ENCODE data around the gene MBOAT1. TPM values are rescaled to one million over a fixed set of nuclear protein-coding genes. Genes with fewer than 3 reads are reported as not detected.

MBOAT1 gene
- total RNA-seq, 1 donor from 2014 or later: 1.1 TPM

- Mint-ChIP-seq H3K27me3 (ENCODE audit: low read depth) (no peaks in the 10 kb centered on the region), H3K4me3 (ENCODE audit: unreplicated experiment) (peak overlapping the region; percentile 77), H3K4me1 (ENCODE audit: low read depth) (peaks cover 19% of the 10 kb centered on the region), H3K9me3 (ENCODE audit: low read depth) (no peaks in the 10 kb centered on the region), H3K36me3 (ENCODE audit: low read depth) (no peaks in the 10 kb centered on the region), H3K27ac (ENCODE audit: unreplicated experiment) (peak overlapping the region; percentile 87)
- no peak for TF ChIP-seq CTCF (IDR thresholded peaks at IDR 0.05)
- no peak for DNase-seq (ENCODE audit: low spot score)
Observed at GRCh38 chr6:20213271-20213798, 1.1 kb upstream of the MBOAT1 start.

GRCh38 chr6:20211941-20212391 is 303 bp downstream of the MBOAT1 start:
- no peaks in the 10 kb centered on the region for H3K27me3 Mint-ChIP-seq (ENCODE audit: low read depth)
- H3K4me1 Mint-ChIP-seq (ENCODE audit: low read depth): peaks cover 19% of the 10 kb centered on the region
- peak overlapping the region; percentile 73 for H3K4me3 Mint-ChIP-seq (ENCODE audit: unreplicated experiment)
- H3K36me3 Mint-ChIP-seq (ENCODE audit: low read depth): no peaks in the 10 kb centered on the region
- DNase-seq (ENCODE audit: low spot score): no peak
- no peaks in the 10 kb centered on the region for H3K9me3 Mint-ChIP-seq (ENCODE audit: low read depth)
- no peak for TF ChIP-seq CTCF (IDR thresholded peaks at IDR 0.05)
- H3K27ac Mint-ChIP-seq (ENCODE audit: unreplicated experiment): peak overlapping the region; percentile 41

- Mint-ChIP-seq H3K27me3 (ENCODE audit: low read depth) (no peaks in the 10 kb centered on the region), H3K4me1 (ENCODE audit: low read depth) (peaks cover 19% of the 10 kb centered on the region), H3K27ac (ENCODE audit: unreplicated experiment) (peak overlapping the region; percentile 41), H3K4me3 (ENCODE audit: unreplicated experiment) (peak overlapping the region; percentile 73), H3K36me3 (ENCODE audit: low read depth) (no peaks in the 10 kb centered on the region), H3K9me3 (ENCODE audit: low read depth) (no peaks in the 10 kb centered on the region)
- DNase-seq (ENCODE audit: low spot score): no peak
- TF ChIP-seq CTCF (IDR thresholded peaks at IDR 0.05): no peak
Observed at GRCh38 chr6:20211037-20211940, 980 bp downstream of the MBOAT1 start.

GRCh38 chr6:20210158-20210557 is 2.1 kb downstream of the MBOAT1 start:
- H3K27ac Mint-ChIP-seq (ENCODE audit: unreplicated experiment): no peak overlapping the region
- H3K27me3 Mint-ChIP-seq (ENCODE audit: low read depth): no peaks in the 10 kb centered on the region
- no peak for DNase-seq (ENCODE audit: low spot score)
- H3K4me3 Mint-ChIP-seq (ENCODE audit: unreplicated experiment): no peak overlapping the region
- no peaks in the 10 kb centered on the region for H3K9me3 Mint-ChIP-seq (ENCODE audit: low read depth)
- no peak for TF ChIP-seq CTCF (IDR thresholded peaks at IDR 0.05)
- no peaks in the 10 kb centered on the region for H3K36me3 Mint-ChIP-seq (ENCODE audit: low read depth)
- peaks cover 19% of the 10 kb centered on the region for H3K4me1 Mint-ChIP-seq (ENCODE audit: low read depth)

GRCh38 chr6:20208687-20209378 is 3.4 kb downstream of the MBOAT1 start:
- Mint-ChIP-seq H3K4me3 (ENCODE audit: unreplicated experiment) (no peak overlapping the region), H3K27me3 (ENCODE audit: low read depth) (no peaks in the 10 kb centered on the region), H3K4me1 (ENCODE audit: low read depth) (peaks cover 19% of the 10 kb centered on the region), H3K9me3 (ENCODE audit: low read depth) (no peaks in the 10 kb centered on the region), H3K27ac (ENCODE audit: unreplicated experiment) (no peak overlapping the region), H3K36me3 (ENCODE audit: low read depth) (no peaks in the 10 kb centered on the region)
- no peak for DNase-seq (ENCODE audit: low spot score)
- no peak for TF ChIP-seq CTCF (IDR thresholded peaks at IDR 0.05)
